ENCODE results near the gene PTPRD.
A peak's percentile ranks its signal among the peaks of the same experiment; 100 is the strongest.

The PTPRD gene

DNA sequence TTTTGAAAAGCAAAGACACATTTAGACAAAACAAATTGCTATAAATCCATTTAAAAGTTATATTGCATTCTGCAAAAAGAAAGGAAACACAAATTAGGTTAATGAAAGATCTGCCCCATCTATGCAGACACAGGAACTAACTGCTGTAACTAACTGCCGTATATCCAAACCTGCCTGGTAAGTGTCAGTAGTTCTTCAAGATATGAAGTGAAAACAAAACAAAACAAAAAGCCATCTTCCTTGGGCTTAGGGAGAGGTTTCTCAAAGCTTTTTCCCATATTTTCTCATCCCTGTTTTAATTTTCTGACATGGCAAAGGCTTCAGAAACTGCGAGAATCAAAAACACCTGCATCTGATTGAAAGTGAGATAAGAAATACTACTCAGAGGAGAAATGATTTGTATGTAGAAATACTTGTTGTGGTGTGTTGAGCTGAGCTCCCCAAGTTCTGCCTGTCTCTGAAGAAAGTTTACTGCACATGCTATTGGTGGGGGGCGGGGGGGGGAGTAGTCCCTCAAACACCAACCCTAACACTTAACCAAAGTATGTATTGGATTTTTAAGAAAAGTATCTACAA is 750.5 kb downstream of the PTPRD start:
- ChIA-PET POLR2A (no interaction called here), CTCF (interaction anchor here (1.5 to 2.0 kb wide), 2 partner anchors 17 to 80 kb away, joined by 3 to 5 read pairs; no protein-coding TSS in a partner anchor)
- TF ChIP-seq, protein P1, sequence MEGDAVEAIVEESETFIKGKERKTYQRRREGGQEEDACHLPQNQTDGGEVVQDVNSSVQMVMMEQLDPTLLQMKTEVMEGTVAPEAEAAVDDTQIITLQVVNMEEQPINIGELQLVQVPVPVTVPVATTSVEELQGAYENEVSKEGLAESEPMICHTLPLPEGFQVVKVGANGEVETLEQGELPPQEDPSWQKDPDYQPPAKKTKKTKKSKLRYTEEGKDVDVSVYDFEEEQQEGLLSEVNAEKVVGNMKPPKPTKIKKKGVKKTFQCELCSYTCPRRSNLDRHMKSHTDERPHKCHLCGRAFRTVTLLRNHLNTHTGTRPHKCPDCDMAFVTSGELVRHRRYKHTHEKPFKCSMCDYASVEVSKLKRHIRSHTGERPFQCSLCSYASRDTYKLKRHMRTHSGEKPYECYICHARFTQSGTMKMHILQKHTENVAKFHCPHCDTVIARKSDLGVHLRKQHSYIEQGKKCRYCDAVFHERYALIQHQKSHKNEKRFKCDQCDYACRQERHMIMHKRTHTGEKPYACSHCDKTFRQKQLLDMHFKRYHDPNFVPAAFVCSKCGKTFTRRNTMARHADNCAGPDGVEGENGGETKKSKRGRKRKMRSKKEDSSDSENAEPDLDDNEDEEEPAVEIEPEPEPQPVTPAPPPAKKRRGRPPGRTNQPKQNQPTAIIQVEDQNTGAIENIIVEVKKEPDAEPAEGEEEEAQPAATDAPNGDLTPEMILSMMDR (IDR thresholded peaks at IDR 0.05; ENCODE audit: control extremely low read depth, extremely low read depth, low read depth, missing control alignments): no peak
- no peak for DNase-seq (ENCODE audit: extremely low spot score)

DNA sequence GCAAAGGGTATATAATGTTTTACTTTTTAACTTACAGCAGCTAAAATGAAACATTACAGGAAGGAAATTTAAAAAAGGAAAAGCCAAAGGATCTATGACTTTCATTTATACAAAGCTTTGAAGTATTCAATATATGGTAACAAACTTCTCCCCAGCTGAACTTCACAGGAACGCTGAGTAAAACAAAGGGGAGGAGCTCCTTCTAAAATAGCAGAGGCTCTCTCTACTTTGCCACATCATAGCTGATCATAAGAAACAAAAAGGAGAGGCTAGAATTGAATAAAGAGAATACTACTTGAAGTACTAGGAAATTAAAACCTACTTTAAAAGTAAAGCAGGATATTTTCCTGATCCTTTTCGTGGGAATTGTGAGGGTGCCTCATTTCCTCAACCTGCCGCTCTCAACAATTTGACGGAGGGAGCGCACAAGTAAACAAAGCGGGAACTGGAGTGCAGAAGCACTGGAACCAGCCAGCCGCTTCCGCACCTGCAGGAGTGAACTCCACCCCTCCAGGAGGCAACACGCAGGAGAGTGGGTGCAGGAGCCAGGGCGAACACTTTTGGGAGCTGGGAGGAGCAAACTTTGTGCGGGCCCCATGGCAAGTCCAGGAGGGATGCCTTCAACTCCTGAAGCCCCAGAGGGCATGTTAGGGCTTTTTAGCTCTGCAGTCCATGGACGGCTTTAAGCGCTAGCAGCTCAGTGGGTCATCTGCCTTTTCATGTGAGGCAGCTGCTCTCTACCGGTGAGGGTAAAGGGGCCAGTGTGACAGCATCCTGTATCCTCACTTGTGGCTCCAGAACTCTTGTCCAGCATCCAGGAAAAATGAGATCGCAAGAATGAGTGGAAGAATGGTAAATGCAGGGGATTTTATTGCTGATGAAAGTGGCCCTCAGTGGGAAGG is 757.4 kb downstream of the PTPRD start:
- no peak for DNase-seq (ENCODE audit: extremely low spot score)
- TF ChIP-seq, protein P1 (IDR thresholded peaks at IDR 0.05; ENCODE audit: control extremely low read depth, extremely low read depth, low read depth, missing control alignments): no peak
- ChIA-PET POLR2A (no interaction called here), CTCF (interaction anchor here (1.0 to 3.2 kb wide), 4 partner anchors 7 to 87 kb away, joined by 3 to 16 read pairs (median 5); no protein-coding TSS in a partner anchor)

DNA sequence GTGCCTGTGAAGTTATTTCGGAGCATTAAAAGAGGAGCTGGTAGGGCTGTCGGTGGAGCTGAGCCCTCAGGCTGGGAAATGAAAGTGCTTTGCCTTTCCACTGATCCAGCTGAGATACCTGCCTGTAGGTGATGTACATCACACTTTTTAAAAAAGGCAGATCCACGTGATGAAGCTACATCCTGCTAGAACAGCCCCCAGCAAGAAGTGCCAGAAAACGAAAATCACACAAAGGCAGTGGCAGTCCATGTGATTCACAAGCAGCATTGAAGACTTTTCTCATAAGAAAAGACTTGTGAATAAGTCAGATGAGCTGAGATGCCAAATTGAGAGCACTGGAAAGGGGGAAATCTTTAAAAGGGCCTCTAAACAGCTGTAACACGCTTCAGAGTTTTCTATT is 765.1 kb downstream of the PTPRD start:
- ChIA-PET POLR2A (no interaction called here), CTCF (interaction anchor here (1.0 to 1.6 kb wide), 2 partner anchors 9 to 10 kb away, joined by 3 to 5 read pairs; no protein-coding TSS in a partner anchor)
- DNase-seq (ENCODE audit: extremely low spot score): no peak
- TF ChIP-seq, protein P1 (IDR thresholded peaks at IDR 0.05; ENCODE audit: control extremely low read depth, extremely low read depth, low read depth, missing control alignments): no peak

DNA sequence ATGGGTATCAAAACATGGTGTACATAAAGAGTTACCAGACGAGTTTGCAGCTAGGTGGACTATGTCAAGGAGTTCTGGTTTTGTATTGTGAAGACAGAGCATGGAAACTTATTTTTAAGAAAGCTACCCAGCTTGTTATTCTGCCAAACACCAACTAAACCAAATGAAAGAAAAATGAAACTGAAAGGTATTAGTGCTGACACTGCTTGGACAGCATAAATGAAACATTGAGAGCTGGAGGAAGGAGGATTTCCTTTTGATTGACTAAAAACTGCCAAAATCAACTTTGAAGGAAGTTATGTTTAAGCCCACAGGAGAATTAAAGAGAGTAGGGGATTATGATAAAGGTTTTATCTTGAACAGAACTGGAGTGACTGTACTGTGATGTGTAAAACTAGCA is 766.2 kb downstream of the PTPRD start:
- ChIA-PET POLR2A (no interaction called here), CTCF (interaction anchor here (0.8 to 1.9 kb wide), 4 partner anchors 8 to 98 kb away, joined by 3 to 5 read pairs (median 4); no protein-coding TSS in a partner anchor)
- TF ChIP-seq, protein P1 (IDR thresholded peaks at IDR 0.05; ENCODE audit: control extremely low read depth, extremely low read depth, low read depth, missing control alignments): no peak
- peak; percentile 21 for DNase-seq (ENCODE audit: extremely low spot score)

DNA sequence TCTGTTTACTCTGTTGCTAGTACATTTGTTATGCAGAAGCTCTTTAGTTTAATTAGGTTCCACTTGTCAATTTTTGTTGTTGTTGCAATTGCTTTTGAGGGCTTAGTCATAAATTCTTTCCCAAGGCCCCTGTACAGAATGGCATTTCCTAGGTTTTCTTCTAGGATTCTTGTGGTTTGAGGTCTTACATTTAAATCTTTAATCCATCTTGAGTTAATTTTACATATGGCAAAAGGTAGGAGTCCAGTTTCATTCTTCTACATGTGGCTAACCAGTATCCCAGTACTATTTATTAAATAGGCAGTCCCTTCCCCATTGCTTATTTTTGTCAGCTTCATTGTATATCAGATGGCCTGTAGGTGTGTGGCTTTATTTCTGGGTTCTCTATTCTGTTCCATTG is 792.4 kb downstream of the PTPRD start:
- CTCF ChIA-PET: no interaction called here
- POLR2A ChIA-PET: no interaction called here
- TF ChIP-seq, protein P1 (IDR thresholded peaks at IDR 0.05; ENCODE audit: control extremely low read depth, extremely low read depth, low read depth, missing control alignments): no peak
- DNase-seq (ENCODE audit: extremely low spot score): no peak

DNA sequence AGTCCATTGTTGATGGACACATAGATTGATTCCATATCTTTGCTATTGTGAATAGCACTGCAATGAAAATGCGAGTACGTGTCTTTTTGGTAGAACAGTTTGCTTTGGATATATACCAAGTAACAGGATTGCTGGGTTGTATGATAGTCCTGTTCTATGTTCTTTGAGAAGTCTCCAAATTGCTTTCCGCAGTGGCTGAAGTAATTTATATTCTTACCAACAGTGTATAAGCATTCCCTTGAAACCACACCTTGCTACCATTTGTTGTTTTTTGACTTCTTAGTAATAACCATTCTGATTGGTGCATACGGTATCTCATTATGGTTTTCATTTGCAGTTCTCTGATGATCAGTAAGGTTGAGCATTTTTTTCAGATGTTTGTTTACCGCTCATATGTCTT is 792.9 kb downstream of the PTPRD start:
- TF ChIP-seq, protein P1 (IDR thresholded peaks at IDR 0.05; ENCODE audit: control extremely low read depth, extremely low read depth, low read depth, missing control alignments): no peak
- no peak for DNase-seq (ENCODE audit: extremely low spot score)
- ChIA-PET CTCF (no interaction called here), POLR2A (no interaction called here)
